A673 (cell line): ENCODE data around the gene C1orf141. TPM values are rescaled to one million over a fixed set of nuclear protein-coding genes. Genes with fewer than 3 reads are reported as not detected.

Experiments used
- Bru-seq: library from RNA; stranded (reverse); fragments of 400-500 nt; gene quantifications from one replicate; lab custom pipeline; 2021; lab: Mats Ljungman, UMichigan
- BruChase-seq, 2 experiments: library from RNA; stranded (reverse); fragments of 400-500 nt; gene quantifications; one replicate each; lab custom pipeline; 2021; lab: Mats Ljungman, UMichigan
- BruUV-seq: library from RNA; stranded (reverse); fragments of 400-500 nt; replicated peaks from 2 replicates; lab custom pipeline; 2021; lab: Mats Ljungman, UMichigan
- CTCF ChIA-PET: fragments of 300-600 bp; sonication (Branson Sonifier 250); formaldehyde crosslinking; loops from one replicate; lab custom pipeline; 2022; ENCODE audit warnings: antibody characterized with exemption; lab: Charles Lee
- POLR2A ChIA-PET: fragments of 300-600 bp; sonication (Branson Sonifier 250); formaldehyde crosslinking; loops from one replicate; lab custom pipeline; 2022; ENCODE audit warnings: antibody characterized with exemption; ENCODE audit not compliant: low non-redundant PET; lab: Charles Lee
- DNase-seq: peaks from one replicate; pipeline ENCODE4 v3.0.0-alpha.2; 2015; ENCODE audit warnings: low spot score
- H3K27ac ChIP-seq: fragments of 200-600 bp; sonication (generic); 2 replicates; pipeline ENCODE4 v1.5.1; 2016; ENCODE audit warnings: mixed run types, low read depth, mild to moderate bottlenecking, mixed read lengths, antibody characterized with exemption, low read length; ENCODE audit not compliant: poor library complexity, severe bottlenecking
- H3K27me3 ChIP-seq: fragments of 200-600 bp; sonication (generic); replicated peaks from 2 replicates; pipeline ENCODE4 v1.6.1; 2017; ENCODE audit warnings: mixed run types, low read depth, mild to moderate bottlenecking, mixed read lengths, antibody characterized with exemption, low read length; ENCODE audit not compliant: insufficient read depth, poor library complexity
- H3K36me3 ChIP-seq: fragments of 200-600 bp; sonication (generic); 2 replicates; pipeline ENCODE4 v1.6.1; 2016; ENCODE audit warnings: mixed run types, mild to moderate bottlenecking, mixed read lengths, antibody characterized with exemption, low read length; ENCODE audit not compliant: insufficient read depth, poor library complexity, severe bottlenecking
- H3K4me1 ChIP-seq: fragments of 200-600 bp; sonication (generic); 2 replicates; pipeline ENCODE4 v1.6.1; 2017; ENCODE audit warnings: mixed run types, mild to moderate bottlenecking, mixed read lengths, antibody characterized with exemption, low read length; ENCODE audit not compliant: insufficient read depth, poor library complexity, severe bottlenecking
- H3K4me3 ChIP-seq: fragments of 200-600 bp; sonication (generic); 2 replicates; pipeline ENCODE4 v1.5.1; 2016; ENCODE audit warnings: low read depth, mixed run types, mild to moderate bottlenecking, mixed read lengths, low read length; ENCODE audit not compliant: poor library complexity, severe bottlenecking
- H3K9me3 ChIP-seq: fragments of 200-600 bp; sonication (generic); 2 replicates; pipeline ENCODE4 v1.6.1; 2016; ENCODE audit warnings: mixed run types, low read depth, mild to moderate bottlenecking, mixed read lengths, antibody characterized with exemption, low read length; ENCODE audit not compliant: poor library complexity, severe bottlenecking
- CTCF ChIP-seq: fragments of 300-800, 200-600 bp; sonication (generic); conservative IDR thresholded peaks from 2 replicates; pipeline ENCODE4 v1.5.1; 2017; ENCODE audit warnings: low read depth, mild to moderate bottlenecking, antibody characterized with exemption, low read length, moderate library complexity, mixed read lengths
- EZH2 ChIP-seq: fragments of 200-600 bp; sonication (generic); IDR thresholded peaks from 2 replicates; pipeline ENCODE4 v1.6.1; 2017; ENCODE audit warnings: borderline replicate concordance, low read depth, mild to moderate bottlenecking, mixed read lengths, antibody characterized with exemption, low read length; ENCODE audit not compliant: poor library complexity, severe bottlenecking
- intact Hi-C: fragments of 100-400 bp; cut with micrococcal nuclease; formaldehyde crosslinking; loops from one replicate; pipeline ENCODE4 v1.10.0; 2022; ENCODE audit not compliant: unreplicated experiment
- long read RNA-seq: library from polyadenylated mRNA; stranded (forward); transcript quantifications from one replicate; pipeline ENCODE4 v2.0.0, GENCODE V29; 2022
- total RNA-seq: library from RNA; stranded (reverse); gene quantifications from 2 replicates; pipeline ENCODE4 v1.2.3, GENCODE V29; 2021

The C1orf141 gene
- total RNA-seq = not detected in 2 replicates
- not detected for Bru-seq, nascent RNA
- percentile 0 among the genes with signal in this experiment for BruChase-seq, experiment 1, labeled RNA remaining after a 2-hour chase
- BruChase-seq, experiment 2, labeled RNA remaining after a 6-hour chase = percentile 2 among the genes with signal in this experiment
- long read RNA-seq = 0 reads

- DNase-seq = no peak
- no peaks in the 10 kb centered on the region for H3K27me3 ChIP-seq
- H3K36me3 ChIP-seq = no peaks in the 10 kb centered on the region
- H3K4me1 ChIP-seq = no peaks in the 10 kb centered on the region
- ChIA-PET POLR2A (no interaction called here), CTCF (no interaction called here)
- intact Hi-C loops = no loop called here
- no peak within 1 kb of the TSS for H3K4me3 ChIP-seq
- no TSS peak for BruUV-seq
- no peaks in the 10 kb centered on the region for H3K9me3 ChIP-seq
- TF ChIP-seq EZH2 (no peak), CTCF (no peak)
- no peak within 1 kb of the TSS for H3K27ac ChIP-seq
These were observed at the start of gene C1orf141 for GRCh38 chr1:67134695-67135094. Gene C1orf141 (minus strand): TSS chr1:67134970. CDS start chr1:67127240, 7,730 bp downstream.

- POLR2A ChIA-PET = no interaction called here
- BruUV-seq = no TSS peak
These were observed 40.8 kb upstream of the C1orf141 start for GRCh38 chr1:67175530-67176087.

GRCh38 chr1:67174716-67175284, 40.0 kb upstream of the C1orf141 start:
- Histone ChIP-seq H3K27me3 (no peaks in the 10 kb centered on the region), H3K36me3 (no peaks in the 10 kb centered on the region), H3K4me1 (no peaks in the 10 kb centered on the region), H3K9me3 (no peaks in the 10 kb centered on the region), H3K4me3 (no peak overlapping the region), H3K27ac (no peak overlapping the region)
- no TSS peak for BruUV-seq
- TF ChIP-seq EZH2 (no peak), CTCF (no peak)
- DNase-seq = no peak
- ChIA-PET POLR2A (no interaction called here), CTCF (no interaction called here)
- intact Hi-C loops = no loop called here

More at GRCh38 chr1:67175530-67176087, 40.8 kb upstream of the C1orf141 start:
- H3K27ac ChIP-seq = no peak overlapping the region
- DNase-seq = no peak
- H3K4me1 ChIP-seq = no peaks in the 10 kb centered on the region
- H3K27me3 ChIP-seq = no peaks in the 10 kb centered on the region
- intact Hi-C loops = no loop called here
- no peak overlapping the region for H3K4me3 ChIP-seq
- CTCF ChIA-PET = no interaction called here
- H3K9me3 ChIP-seq = no peaks in the 10 kb centered on the region
- no peaks in the 10 kb centered on the region for H3K36me3 ChIP-seq
- no peak for TF ChIP-seq CTCF
- no peak for TF ChIP-seq EZH2
